WTC11 (cell line): ENCODE results near the gene HTR4. TPM values are rescaled to one million over a fixed set of nuclear protein-coding genes. Genes with fewer than 3 reads are reported as not detected.

Experiments
- ATAC-seq: fragments of 200-7000 bp; cut with Tn5 transposase; 2 replicates; pipeline ENCODE4 v1.10.0; 2021; ENCODE audit warnings: mild to moderate bottlenecking, moderate library complexity
- CTCF ChIA-PET: fragments of 300-600 bp; sonication (Branson Sonifier 250); formaldehyde crosslinking; loops from one replicate; lab custom pipeline; 2021; ENCODE audit warnings: antibody characterized with exemption; lab: Charles Lee
- POLR2A ChIA-PET: fragments of 350-600 bp; sonication (Branson Sonifier 250); formaldehyde crosslinking; loops from one replicate; lab custom pipeline; 2021; ENCODE audit warnings: antibody characterized with exemption; lab: Charles Lee
- DNase-seq: peaks from one replicate; pipeline ENCODE4 v3.0.0; 2021; ENCODE audit warnings: low spot score
- H3K27ac Mint-ChIP-seq: 2 replicates; pipeline ENCODE4 v1.8.0; 2021; ENCODE audit warnings: mixed read lengths
- H3K27me3 Mint-ChIP-seq: 2 replicates; pipeline ENCODE4 v1.8.0; 2021; ENCODE audit warnings: low read depth, mild to moderate bottlenecking, moderate library complexity, mixed read lengths
- H3K36me3 Mint-ChIP-seq: 2 replicates; pipeline ENCODE4 v1.8.0; 2021; ENCODE audit warnings: mixed read lengths
- H3K4me1 Mint-ChIP-seq: 2 replicates; pipeline ENCODE4 v1.8.0; 2022; ENCODE audit warnings: mixed read lengths
- H3K4me3 Mint-ChIP-seq: 2 replicates; pipeline ENCODE4 v1.8.0; 2021; ENCODE audit warnings: mild to moderate bottlenecking, moderate library complexity, mixed read lengths
- H3K9me3 Mint-ChIP-seq: 2 replicates; pipeline ENCODE4 v1.8.0; 2021; ENCODE audit warnings: mixed read lengths
- CTCF ChIP-seq: fragments of 200-600 bp; IDR thresholded peaks from 2 replicates; pipeline ENCODE4 v1.8.0; 2022; ENCODE audit warnings: antibody characterized with exemption
- E2F5 ChIP-seq: sonication (generic); formaldehyde crosslinking; IDR thresholded peaks from 2 replicates; pipeline ENCODE4 v1.8.1; 2022; ENCODE audit warnings: mild to moderate bottlenecking, moderate library complexity, missing genetic modification reagents
- ELF4 ChIP-seq: sonication (generic); formaldehyde crosslinking; IDR thresholded peaks from 2 replicates; pipeline ENCODE4 v1.8.1; 2022; ENCODE audit warnings: low read depth, mild to moderate bottlenecking, moderate library complexity, missing genetic modification reagents
- EMX1 ChIP-seq: fragments of 250-450 bp; sonication (Bioruptor Pico); IDR thresholded peaks from 2 replicates; pipeline ENCODE4 v1.8.0; 2021; ENCODE audit warnings: mild to moderate bottlenecking
- ERG ChIP-seq: fragments of 250-450 bp; sonication (Bioruptor Pico); IDR thresholded peaks from 2 replicates; pipeline ENCODE4 v1.8.0; 2021; ENCODE audit warnings: mild to moderate bottlenecking
- ESRRA ChIP-seq: sonication (generic); formaldehyde crosslinking; IDR thresholded peaks from 2 replicates; pipeline ENCODE4 v1.8.1; 2022; ENCODE audit warnings: mild to moderate bottlenecking, missing genetic modification reagents, borderline replicate concordance
- GTF2I ChIP-seq: fragments of 250-450 bp; sonication (Bioruptor Pico); conservative IDR thresholded peaks from 2 replicates; pipeline ENCODE4 v1.4.0; 2021; ENCODE audit warnings: mild to moderate bottlenecking
- JUN ChIP-seq: sonication (generic); formaldehyde crosslinking; IDR thresholded peaks from 2 replicates; pipeline ENCODE4 v1.8.0; 2023; ENCODE audit warnings: mild to moderate bottlenecking, missing genetic modification reagents
- KAT7 ChIP-seq: sonication (generic); formaldehyde crosslinking; IDR thresholded peaks from 2 replicates; pipeline ENCODE4 v1.8.1; 2023; ENCODE audit warnings: missing genetic modification reagents, mild to moderate bottlenecking, borderline replicate concordance
- NFATC4 ChIP-seq: fragments of 250-450 bp; sonication (Bioruptor Pico); IDR thresholded peaks from 2 replicates; pipeline ENCODE4 v1.9.0; 2021; ENCODE audit warnings: mild to moderate bottlenecking
- PRRX2 ChIP-seq: fragments of 250-450 bp; sonication (Bioruptor Pico); IDR thresholded peaks from 2 replicates; pipeline ENCODE4 v1.8.0; 2021; ENCODE audit warnings: mild to moderate bottlenecking
- RORB ChIP-seq: fragments of 250-450 bp; sonication (Bioruptor Pico); IDR thresholded peaks from 2 replicates; pipeline ENCODE4 v1.9.0; 2021; ENCODE audit warnings: mild to moderate bottlenecking
- SOX15 ChIP-seq: fragments of 250-450 bp; sonication (Bioruptor Pico); IDR thresholded peaks from 2 replicates; pipeline ENCODE4 v1.9.0; 2021; ENCODE audit warnings: mild to moderate bottlenecking
- USF2 ChIP-seq: sonication (generic); formaldehyde crosslinking; IDR thresholded peaks from 2 replicates; pipeline ENCODE4 v1.8.1; 2023; ENCODE audit warnings: mild to moderate bottlenecking, missing genetic modification reagents, moderate library complexity
- ZBTB21 ChIP-seq: sonication (generic); formaldehyde crosslinking; IDR thresholded peaks from 2 replicates; pipeline ENCODE4 v1.8.1; 2023; ENCODE audit warnings: mild to moderate bottlenecking, missing genetic modification reagents, borderline replicate concordance
- ZNF263 ChIP-seq: sonication (generic); formaldehyde crosslinking; IDR thresholded peaks from 2 replicates; pipeline ENCODE4 v1.8.1; 2022; ENCODE audit warnings: low read depth, mild to moderate bottlenecking, moderate library complexity, missing genetic modification reagents
- ZNF423 ChIP-seq: fragments of 250-450 bp; sonication (Bioruptor Pico); IDR thresholded peaks from 2 replicates; pipeline ENCODE4 v2.1.2; 2022; ENCODE audit warnings: mild to moderate bottlenecking, moderate library complexity
- total RNA-seq: library from RNA; stranded (reverse); gene quantifications from 3 replicates; pipeline ENCODE4 v1.2.3, GENCODE V29; 2021

Gene HTR4
- total RNA-seq, 1 experiment from 2014 or later, result not detected

- POLR2A ChIA-PET, result no interaction called here
- H3K27ac Mint-ChIP-seq, result no peak overlapping the region
- CTCF ChIA-PET, result interaction anchor here (6.6 kb wide), 1 partner anchor 285 kb away, joined by 97 read pairs; no protein-coding TSS in a partner anchor
Observed at GRCh38 chr5:148445578-148445977, 208.7 kb downstream of the HTR4 start.

GRCh38 chr5:148443998-148444397, 210.3 kb downstream of the HTR4 start:
- peak; percentile 85 for ATAC-seq
- CTCF ChIA-PET, result interaction anchor here (0.5 to 6.6 kb wide), 9 partner anchors 10 to 289 kb away, joined by 3 to 97 read pairs (median 5); no protein-coding TSS in a partner anchor
- peaks cover 13% of the 10 kb centered on the region for H3K4me1 Mint-ChIP-seq
- no peak overlapping the region for H3K4me3 Mint-ChIP-seq
- no peak overlapping the region for H3K27ac Mint-ChIP-seq
- TF ChIP-seq ZNF263 (no peak), CTCF (peak; percentile 62), ZBTB21 (CRISPR knock-in tag) (no peak), RORB (CRISPR knock-in tag) (no peak), NFATC4 (no peak)
- peak; percentile 18 for DNase-seq
- no peaks in the 10 kb centered on the region for H3K27me3 Mint-ChIP-seq
- POLR2A ChIA-PET, result no interaction called here
- peaks cover 23% of the 10 kb centered on the region for H3K36me3 Mint-ChIP-seq
- no peaks in the 10 kb centered on the region for H3K9me3 Mint-ChIP-seq

More at GRCh38 chr5:148445578-148445977, 208.7 kb downstream of the HTR4 start:
- DNase-seq (no peak), ATAC-seq (no peak)
- peaks cover 13% of the 10 kb centered on the region for H3K4me1 Mint-ChIP-seq
- H3K27me3 Mint-ChIP-seq, result no peaks in the 10 kb centered on the region
- H3K36me3 Mint-ChIP-seq, result peaks cover 11% of the 10 kb centered on the region
- H3K4me3 Mint-ChIP-seq, result no peak overlapping the region
- no peaks in the 10 kb centered on the region for H3K9me3 Mint-ChIP-seq
- TF ChIP-seq SOX15, result no peak
- no peak for TF ChIP-seq GTF2I

- CTCF ChIA-PET, result interaction anchor here (0.9 to 6.6 kb wide), 5 partner anchors 11 to 289 kb away, joined by 3 to 97 read pairs (median 6); no protein-coding TSS in a partner anchor
- DNase-seq, result no peak
Observed at GRCh38 chr5:148443241-148443640, 211.1 kb downstream of the HTR4 start.

More at GRCh38 chr5:148443241-148443640, 211.1 kb downstream of the HTR4 start:
- Mint-ChIP-seq H3K27me3 (no peaks in the 10 kb centered on the region), H3K36me3 (peaks cover 25% of the 10 kb centered on the region)
- TF ChIP-seq KAT7 (CRISPR knock-in tag) (no peak), ESRRA (no peak), E2F5 (CRISPR knock-in tag) (no peak), ZNF263 (no peak), CTCF (no peak), USF2 (CRISPR knock-in tag) (no peak), ERG (no peak), PRRX2 (CRISPR knock-in tag) (no peak), ELF4 (CRISPR knock-in tag) (no peak), ZBTB21 (CRISPR knock-in tag) (no peak), EMX1 (CRISPR knock-in tag) (no peak), JUN (CRISPR knock-in tag) (no peak), ZNF423 (CRISPR knock-in tag) (no peak)
- TF ChIP-seq, all 79 proteins: peak for 0
- no peaks in the 10 kb centered on the region for H3K9me3 Mint-ChIP-seq
- H3K4me3 Mint-ChIP-seq, result no peak overlapping the region
- peaks cover 13% of the 10 kb centered on the region for H3K4me1 Mint-ChIP-seq
- no peak for ATAC-seq
- POLR2A ChIA-PET, result no interaction called here
- H3K27ac Mint-ChIP-seq, result no peak overlapping the region
